Thymus (tissue), 11 donors: Measurements from ENCODE around the gene SLC44A2. TPM values are rescaled to one million over a fixed set of nuclear protein-coding genes. Genes with fewer than 3 reads are reported as not detected.

ENCODE experiments used
- DNase-seq, 9 donors: peaks; one replicate each; pipeline ENCODE4 v3.0.0-alpha.2; 2013; ENCODE audit warnings: low spot score in 9 of 9, low read depth in 6 of 9, missing footprints in 1 of 9
- H3K27ac ChIP-seq, 2 donors: one replicate each; pipeline ENCODE4 v1.5.1; 2013; ENCODE audit warnings: control low read depth in 1 of 2, low read depth in 1 of 2, low read length in 1 of 2, mild to moderate bottlenecking in 1 of 2, moderate library complexity in 1 of 2
- H3K27me3 ChIP-seq, 2 donors: one replicate each; pipeline ENCODE4 v1.5.1; 2013; ENCODE audit warnings: low read length in 1 of 2; ENCODE audit not compliant: control insufficient read depth in 2 of 2, insufficient read depth in 1 of 2
- H3K36me3 ChIP-seq, 2 donors: one replicate each; pipeline ENCODE4 v1.5.1; 2013; ENCODE audit warnings: low read length in 1 of 2, mild to moderate bottlenecking in 1 of 2, moderate library complexity in 1 of 2; ENCODE audit not compliant: control insufficient read depth in 2 of 2, insufficient read depth in 2 of 2
- H3K4me1 ChIP-seq, 2 donors: one replicate each; pipeline ENCODE4 v1.5.1; 2013; ENCODE audit warnings: low read length in 2 of 2; ENCODE audit not compliant: control insufficient read depth in 2 of 2, insufficient read depth in 2 of 2
- H3K4me3 ChIP-seq, 2 donors: one replicate each; pipeline ENCODE4 v1.5.1; 2013; ENCODE audit warnings: low read length in 2 of 2, control low read depth in 1 of 2, mild to moderate bottlenecking in 1 of 2
- H3K9me3 ChIP-seq, 2 donors: one replicate each; pipeline ENCODE4 v1.5.1; 2013; ENCODE audit warnings: low read length in 1 of 2, mild to moderate bottlenecking in 1 of 2; ENCODE audit not compliant: control insufficient read depth in 2 of 2, insufficient read depth in 1 of 2
- WGBS: extraction: QIAGEN DNeasy Blood & Tissue Kit; methylation state at CpG from one replicate; pipeline ENCODE4 v1.1.7; 2013; 5-methylcytosine and 5-hydroxymethylcytosine counted together
- polyA plus RNA-seq: library from polyadenylated mRNA; stranded (reverse); fragments of 200-250 nt; gene quantifications from one replicate; pipeline ENCODE4 v1.2.3, GENCODE V29; 2013
- total RNA-seq: library from RNA; stranded (reverse); fragments of 120-200 nt; gene quantifications from one replicate; pipeline ENCODE4 v1.2.4, GENCODE V29; 2013
- donor health status: healthy.

SLC44A2 gene
- total and polyA plus RNA-seq, 2 donors = 25.6 to 78.4 TPM

- no peaks in the 10 kb centered on the region for H3K4me1 ChIP-seq
- peaks cover 98 to 99% of the 10 kb centered on the region in 2 donors for H3K36me3 ChIP-seq
- H3K27me3 ChIP-seq = no peaks in the 10 kb centered on the region
- WGBS = 97% methylated on average over 4 of the region's 4 CpGs
- H3K27ac ChIP-seq = no peak overlapping the region
- no peak for DNase-seq
- H3K9me3 ChIP-seq = no peaks in the 10 kb centered on the region
- no peak overlapping the region for H3K4me3 ChIP-seq
Measured at GRCh38 chr19:10681658-10682057, 56.3 kb downstream of the SLC44A2 start.

GRCh38 chr19:10682397-10683063, 57.2 kb downstream of the SLC44A2 start:
- 97% methylated on average over 15 of the region's 15 CpGs for WGBS
- Histone ChIP-seq H3K4me3 (no peak overlapping the region), H3K4me1 (no peaks in the 10 kb centered on the region), H3K27me3 (no peaks in the 10 kb centered on the region), H3K36me3 (peaks cover 98 to 99% of the 10 kb centered on the region in 2 donors), H3K27ac (no peak overlapping the region), H3K9me3 (no peaks in the 10 kb centered on the region)
- DNase-seq = no peak

GRCh38 chr19:10683064-10683426, 57.7 kb downstream of the SLC44A2 start:
- no peaks in the 10 kb centered on the region for H3K27me3 ChIP-seq
- WGBS = 97% methylated on average over 15 of the region's 15 CpGs
- peaks cover 98 to 99% of the 10 kb centered on the region in 2 donors for H3K36me3 ChIP-seq

GRCh38 chr19:10683582-10683981, 58.2 kb downstream of the SLC44A2 start:
- no peak for DNase-seq
- Histone ChIP-seq H3K27me3 (no peaks in the 10 kb centered on the region), H3K27ac (no peak overlapping the region), H3K9me3 (no peaks in the 10 kb centered on the region), H3K36me3 (peaks cover 98 to 99% of the 10 kb centered on the region in 2 donors), H3K4me1 (no peaks in the 10 kb centered on the region), H3K4me3 (no peak overlapping the region)
- WGBS = 94% methylated on average over 21 of the region's 21 CpGs

More at GRCh38 chr19:10683064-10683426, 57.7 kb downstream of the SLC44A2 start:
- no peak for DNase-seq
- no peaks in the 10 kb centered on the region for H3K4me1 ChIP-seq
- H3K27ac ChIP-seq = no peak overlapping the region
- H3K9me3 ChIP-seq = no peaks in the 10 kb centered on the region
- no peak overlapping the region for H3K4me3 ChIP-seq

- Histone ChIP-seq H3K9me3 (peaks cover 0 to 4% of the 10 kb centered on the region in 2 donors), H3K4me3 (no peak overlapping the region), H3K4me1 (no peaks in the 10 kb centered on the region), H3K27me3 (no peaks in the 10 kb centered on the region), H3K27ac (no peak overlapping the region), H3K36me3 (peaks cover 97 to 99% of the 10 kb centered on the region in 2 donors)
- 94% methylated on average over 5 of the region's 5 CpGs for WGBS
- DNase-seq = no peak
Measured at GRCh38 chr19:10685210-10685609, 59.9 kb downstream of the SLC44A2 start.

- Histone ChIP-seq H3K9me3 (peaks cover 0 to 4% of the 10 kb centered on the region in 2 donors), H3K27me3 (no peaks in the 10 kb centered on the region), H3K4me3 (no peak overlapping the region), H3K27ac (no peak overlapping the region), H3K36me3 (peaks cover 97 to 99% of the 10 kb centered on the region in 2 donors), H3K4me1 (no peaks in the 10 kb centered on the region)
- 97% methylated on average over 10 of the region's 10 CpGs for WGBS
- no peak for DNase-seq
Measured at GRCh38 chr19:10686193-10686592, 60.8 kb downstream of the SLC44A2 start.

GRCh38 chr19:10686661-10687517, 61.5 kb downstream of the SLC44A2 start:
- H3K27ac ChIP-seq = no peak overlapping the region
- peaks cover 97 to 99% of the 10 kb centered on the region in 2 donors for H3K36me3 ChIP-seq
- 97% methylated on average over 31 of the region's 31 CpGs for WGBS
- H3K27me3 ChIP-seq = no peaks in the 10 kb centered on the region
- H3K4me1 ChIP-seq = no peaks in the 10 kb centered on the region
- peaks cover 0 to 4% of the 10 kb centered on the region in 2 donors for H3K9me3 ChIP-seq
- DNase-seq = no peak
- no peak overlapping the region for H3K4me3 ChIP-seq

GRCh38 chr19:10687518-10688288, 62.4 kb downstream of the SLC44A2 start:
- H3K4me3 ChIP-seq = no peak overlapping the region
- H3K4me1 ChIP-seq = no peaks in the 10 kb centered on the region
- H3K27ac ChIP-seq = no peak overlapping the region
- peaks cover 96 to 99% of the 10 kb centered on the region in 2 donors for H3K36me3 ChIP-seq
- H3K27me3 ChIP-seq = no peaks in the 10 kb centered on the region
- DNase-seq = no peak
- 94% methylated on average over 25 of the region's 25 CpGs for WGBS
- peaks cover 0 to 4% of the 10 kb centered on the region in 2 donors for H3K9me3 ChIP-seq
